WTC11 (cell line): ENCODE data around the gene TTLL9. TPM values are rescaled to one million over a fixed set of nuclear protein-coding genes. Genes with fewer than 3 reads are reported as not detected.

Experiments
- ATAC-seq: fragments of 200-7000 bp; cut with Tn5 transposase; 2 replicates; pipeline ENCODE4 v1.10.0; 2021; ENCODE audit warnings: mild to moderate bottlenecking, moderate library complexity
- CTCF ChIA-PET: fragments of 300-600 bp; sonication (Branson Sonifier 250); formaldehyde crosslinking; loops from one replicate; lab custom pipeline; 2021; ENCODE audit warnings: antibody characterized with exemption; lab: Charles Lee
- POLR2A ChIA-PET: fragments of 350-600 bp; sonication (Branson Sonifier 250); formaldehyde crosslinking; loops from one replicate; lab custom pipeline; 2021; ENCODE audit warnings: antibody characterized with exemption; lab: Charles Lee
- DNase-seq: peaks from one replicate; pipeline ENCODE4 v3.0.0; 2021; ENCODE audit warnings: low spot score
- H3K27ac Mint-ChIP-seq: 2 replicates; pipeline ENCODE4 v1.8.0; 2021; ENCODE audit warnings: mixed read lengths
- H3K27me3 Mint-ChIP-seq: 2 replicates; pipeline ENCODE4 v1.8.0; 2021; ENCODE audit warnings: low read depth, mild to moderate bottlenecking, moderate library complexity, mixed read lengths
- H3K36me3 Mint-ChIP-seq: 2 replicates; pipeline ENCODE4 v1.8.0; 2021; ENCODE audit warnings: mixed read lengths
- H3K4me1 Mint-ChIP-seq: 2 replicates; pipeline ENCODE4 v1.8.0; 2022; ENCODE audit warnings: mixed read lengths
- H3K4me3 Mint-ChIP-seq: 2 replicates; pipeline ENCODE4 v1.8.0; 2021; ENCODE audit warnings: mild to moderate bottlenecking, moderate library complexity, mixed read lengths
- H3K9me3 Mint-ChIP-seq: 2 replicates; pipeline ENCODE4 v1.8.0; 2021; ENCODE audit warnings: mixed read lengths
- EMX1 ChIP-seq: fragments of 250-450 bp; sonication (Bioruptor Pico); IDR thresholded peaks from 2 replicates; pipeline ENCODE4 v1.8.0; 2021; ENCODE audit warnings: mild to moderate bottlenecking
- GRHL2 ChIP-seq: fragments of 250-450 bp; sonication (Bioruptor Pico); IDR thresholded peaks from 2 replicates; pipeline ENCODE4 v1.8.0; 2022; ENCODE audit warnings: mild to moderate bottlenecking, moderate library complexity; ENCODE audit not compliant: insufficient replicate concordance, severe bottlenecking
- GTF2I ChIP-seq: fragments of 250-450 bp; sonication (Bioruptor Pico); conservative IDR thresholded peaks from 2 replicates; pipeline ENCODE4 v1.4.0; 2021; ENCODE audit warnings: mild to moderate bottlenecking
- HMGA2 ChIP-seq: fragments of 250-450 bp; sonication (Bioruptor Pico); IDR thresholded peaks from 2 replicates; pipeline ENCODE4 v1.4.0; 2021; ENCODE audit warnings: mild to moderate bottlenecking, moderate library complexity
- KAT7 ChIP-seq: sonication (generic); formaldehyde crosslinking; IDR thresholded peaks from 2 replicates; pipeline ENCODE4 v1.8.1; 2023; ENCODE audit warnings: missing genetic modification reagents, mild to moderate bottlenecking, borderline replicate concordance
- MXD4 ChIP-seq: fragments of 250-450 bp; sonication (Bioruptor Pico); IDR thresholded peaks from 2 replicates; pipeline ENCODE4 v1.8.0; 2021; ENCODE audit warnings: mild to moderate bottlenecking, moderate library complexity, borderline replicate concordance
- NR1H2 ChIP-seq: sonication (generic); formaldehyde crosslinking; IDR thresholded peaks from 2 replicates; pipeline ENCODE4 v1.9.0; 2021; ENCODE audit warnings: mild to moderate bottlenecking, moderate library complexity, missing genetic modification reagents
- PRRX2 ChIP-seq: fragments of 250-450 bp; sonication (Bioruptor Pico); IDR thresholded peaks from 2 replicates; pipeline ENCODE4 v1.8.0; 2021; ENCODE audit warnings: mild to moderate bottlenecking
- RORB ChIP-seq: fragments of 250-450 bp; sonication (Bioruptor Pico); IDR thresholded peaks from 2 replicates; pipeline ENCODE4 v1.9.0; 2021; ENCODE audit warnings: mild to moderate bottlenecking
- SMAD3 ChIP-seq: sonication (generic); formaldehyde crosslinking; IDR thresholded peaks from 2 replicates; pipeline ENCODE4 v1.8.0; 2022; ENCODE audit warnings: missing genetic modification reagents, mild to moderate bottlenecking, borderline replicate concordance
- SMAD4 ChIP-seq: sonication (generic); formaldehyde crosslinking; IDR thresholded peaks from 2 replicates; pipeline ENCODE4 v1.8.0; 2022; ENCODE audit warnings: mild to moderate bottlenecking, missing genetic modification reagents
- TEAD1 ChIP-seq: sonication (generic); formaldehyde crosslinking; IDR thresholded peaks from 2 replicates; pipeline ENCODE4 v1.8.0; 2022; ENCODE audit warnings: mild to moderate bottlenecking, missing genetic modification reagents
- TEAD4 ChIP-seq: sonication (generic); formaldehyde crosslinking; IDR thresholded peaks from 2 replicates; pipeline ENCODE4 v1.8.0; 2022; ENCODE audit warnings: mild to moderate bottlenecking, missing genetic modification reagents
- TP53 ChIP-seq: sonication (generic); formaldehyde crosslinking; IDR thresholded peaks from 2 replicates; pipeline ENCODE4 v1.8.1; 2023; ENCODE audit warnings: mild to moderate bottlenecking, missing genetic modification reagents
- ZNF121 ChIP-seq: sonication (generic); formaldehyde crosslinking; IDR thresholded peaks from 2 replicates; pipeline ENCODE4 v1.8.0; 2023; ENCODE audit warnings: missing genetic modification reagents
- ZNF138 ChIP-seq: sonication (generic); formaldehyde crosslinking; conservative IDR thresholded peaks from 2 replicates; pipeline ENCODE4 v1.8.1; 2022; ENCODE audit warnings: mild to moderate bottlenecking, moderate library complexity, missing genetic modification reagents
- ZNF219 ChIP-seq: sonication (generic); formaldehyde crosslinking; IDR thresholded peaks from 2 replicates; pipeline ENCODE4 v1.8.0; 2023; ENCODE audit warnings: missing genetic modification reagents, mild to moderate bottlenecking, borderline replicate concordance
- ZNF232 ChIP-seq: sonication (generic); formaldehyde crosslinking; IDR thresholded peaks from 2 replicates; pipeline ENCODE4 v1.8.0; 2022; ENCODE audit warnings: mild to moderate bottlenecking, missing genetic modification reagents
- ZNF396 ChIP-seq: fragments of 250-450 bp; sonication (Bioruptor Pico); IDR thresholded peaks from 2 replicates; pipeline ENCODE4 v1.8.0; 2021; ENCODE audit warnings: mild to moderate bottlenecking, moderate library complexity, borderline replicate concordance
- ZNF423 ChIP-seq: fragments of 250-450 bp; sonication (Bioruptor Pico); IDR thresholded peaks from 2 replicates; pipeline ENCODE4 v2.1.2; 2022; ENCODE audit warnings: mild to moderate bottlenecking, moderate library complexity
- total RNA-seq: library from RNA; stranded (reverse); gene quantifications from 3 replicates; pipeline ENCODE4 v1.2.3, GENCODE V29; 2021
- TF ChIP-seq, protein P1 (sequence below): fragments of 200-600 bp; IDR thresholded peaks from 2 replicates; pipeline ENCODE4 v1.8.0; 2022; ENCODE audit warnings: antibody characterized with exemption
- TF ChIP-seq, protein P2 (sequence below): sonication (generic); formaldehyde crosslinking; IDR thresholded peaks from 2 replicates; pipeline ENCODE4 v1.8.1; 2022; ENCODE audit warnings: low read depth, missing genetic modification reagents, borderline replicate concordance
- TF ChIP-seq, protein P3 (sequence below): sonication (generic); formaldehyde crosslinking; IDR thresholded peaks from 2 replicates; pipeline ENCODE4 v1.8.0; 2023; ENCODE audit warnings: missing genetic modification reagents, mild to moderate bottlenecking, borderline replicate concordance
- TF ChIP-seq, protein P4 (sequence below): fragments of 250-450 bp; sonication (Bioruptor Pico); IDR thresholded peaks from 2 replicates; pipeline ENCODE4 v1.9.0; 2021; ENCODE audit warnings: mild to moderate bottlenecking, borderline replicate concordance
- TF ChIP-seq, protein P5 (sequence below): sonication (generic); formaldehyde crosslinking; IDR thresholded peaks from 2 replicates; pipeline ENCODE4 v1.8.1; 2023; ENCODE audit warnings: mild to moderate bottlenecking, missing genetic modification reagents

Gene TTLL9
- total RNA-seq, 1 experiment from 2014 or later: not detected

DNA sequence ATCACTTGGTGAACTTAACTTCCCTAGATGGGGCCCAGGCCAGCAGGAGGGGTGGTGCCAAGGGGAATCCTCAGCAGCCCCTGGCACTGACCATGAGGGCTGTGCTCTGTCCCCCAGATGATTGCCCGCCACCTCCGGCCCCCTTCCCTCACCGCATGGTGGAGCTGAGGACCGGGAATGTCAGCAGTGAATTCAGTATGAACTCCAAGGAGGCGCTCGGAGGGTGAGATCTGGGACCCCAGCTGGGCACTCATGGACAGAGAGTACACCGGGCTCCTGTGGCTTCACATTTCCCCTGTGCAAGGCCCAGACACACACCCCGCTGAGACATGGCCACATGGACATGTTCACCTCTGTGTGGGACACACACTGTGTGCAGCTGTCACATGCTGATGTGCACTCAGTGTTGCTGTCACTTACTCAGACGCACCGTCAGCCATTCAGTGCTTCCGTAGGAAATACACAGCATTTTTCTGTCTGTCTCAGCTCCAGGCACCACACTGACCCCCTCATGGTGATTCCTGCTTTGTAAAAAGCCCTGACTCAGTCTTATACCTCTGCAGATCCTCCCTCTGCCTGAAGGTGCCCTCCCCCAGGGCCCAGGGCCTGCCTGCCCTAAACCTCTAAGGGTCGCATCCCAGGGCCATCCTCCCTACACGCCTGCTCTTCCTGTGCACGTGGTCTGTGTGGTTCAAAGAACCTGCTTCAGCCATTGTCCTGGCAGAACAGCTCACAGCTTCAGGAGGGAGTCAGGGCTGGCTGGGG lies 46.9 kb upstream of the TTLL9 start (continued):
- TF ChIP-seq, protein P1, sequence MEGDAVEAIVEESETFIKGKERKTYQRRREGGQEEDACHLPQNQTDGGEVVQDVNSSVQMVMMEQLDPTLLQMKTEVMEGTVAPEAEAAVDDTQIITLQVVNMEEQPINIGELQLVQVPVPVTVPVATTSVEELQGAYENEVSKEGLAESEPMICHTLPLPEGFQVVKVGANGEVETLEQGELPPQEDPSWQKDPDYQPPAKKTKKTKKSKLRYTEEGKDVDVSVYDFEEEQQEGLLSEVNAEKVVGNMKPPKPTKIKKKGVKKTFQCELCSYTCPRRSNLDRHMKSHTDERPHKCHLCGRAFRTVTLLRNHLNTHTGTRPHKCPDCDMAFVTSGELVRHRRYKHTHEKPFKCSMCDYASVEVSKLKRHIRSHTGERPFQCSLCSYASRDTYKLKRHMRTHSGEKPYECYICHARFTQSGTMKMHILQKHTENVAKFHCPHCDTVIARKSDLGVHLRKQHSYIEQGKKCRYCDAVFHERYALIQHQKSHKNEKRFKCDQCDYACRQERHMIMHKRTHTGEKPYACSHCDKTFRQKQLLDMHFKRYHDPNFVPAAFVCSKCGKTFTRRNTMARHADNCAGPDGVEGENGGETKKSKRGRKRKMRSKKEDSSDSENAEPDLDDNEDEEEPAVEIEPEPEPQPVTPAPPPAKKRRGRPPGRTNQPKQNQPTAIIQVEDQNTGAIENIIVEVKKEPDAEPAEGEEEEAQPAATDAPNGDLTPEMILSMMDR: no peak
- TF ChIP-seq ZNF121 (no peak), SMAD3 (CRISPR knock-in tag) (no peak), SMAD4 (CRISPR knock-in tag) (no peak), TEAD4 (CRISPR knock-in tag) (no peak), ZNF219 (CRISPR knock-in tag) (no peak), HMGA2 (no peak), NR1H2 (no peak), GRHL2 (CRISPR knock-in tag) (no peak), ZNF396 (CRISPR knock-in tag) (no peak)
- TF ChIP-seq, protein P2, sequence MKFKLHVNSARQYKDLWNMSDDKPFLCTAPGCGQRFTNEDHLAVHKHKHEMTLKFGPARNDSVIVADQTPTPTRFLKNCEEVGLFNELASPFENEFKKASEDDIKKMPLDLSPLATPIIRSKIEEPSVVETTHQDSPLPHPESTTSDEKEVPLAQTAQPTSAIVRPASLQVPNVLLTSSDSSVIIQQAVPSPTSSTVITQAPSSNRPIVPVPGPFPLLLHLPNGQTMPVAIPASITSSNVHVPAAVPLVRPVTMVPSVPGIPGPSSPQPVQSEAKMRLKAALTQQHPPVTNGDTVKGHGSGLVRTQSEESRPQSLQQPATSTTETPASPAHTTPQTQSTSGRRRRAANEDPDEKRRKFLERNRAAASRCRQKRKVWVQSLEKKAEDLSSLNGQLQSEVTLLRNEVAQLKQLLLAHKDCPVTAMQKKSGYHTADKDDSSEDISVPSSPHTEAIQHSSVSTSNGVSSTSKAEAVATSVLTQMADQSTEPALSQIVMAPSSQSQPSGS (CRISPR knock-in tag): no peak
- TF ChIP-seq, protein P3, sequence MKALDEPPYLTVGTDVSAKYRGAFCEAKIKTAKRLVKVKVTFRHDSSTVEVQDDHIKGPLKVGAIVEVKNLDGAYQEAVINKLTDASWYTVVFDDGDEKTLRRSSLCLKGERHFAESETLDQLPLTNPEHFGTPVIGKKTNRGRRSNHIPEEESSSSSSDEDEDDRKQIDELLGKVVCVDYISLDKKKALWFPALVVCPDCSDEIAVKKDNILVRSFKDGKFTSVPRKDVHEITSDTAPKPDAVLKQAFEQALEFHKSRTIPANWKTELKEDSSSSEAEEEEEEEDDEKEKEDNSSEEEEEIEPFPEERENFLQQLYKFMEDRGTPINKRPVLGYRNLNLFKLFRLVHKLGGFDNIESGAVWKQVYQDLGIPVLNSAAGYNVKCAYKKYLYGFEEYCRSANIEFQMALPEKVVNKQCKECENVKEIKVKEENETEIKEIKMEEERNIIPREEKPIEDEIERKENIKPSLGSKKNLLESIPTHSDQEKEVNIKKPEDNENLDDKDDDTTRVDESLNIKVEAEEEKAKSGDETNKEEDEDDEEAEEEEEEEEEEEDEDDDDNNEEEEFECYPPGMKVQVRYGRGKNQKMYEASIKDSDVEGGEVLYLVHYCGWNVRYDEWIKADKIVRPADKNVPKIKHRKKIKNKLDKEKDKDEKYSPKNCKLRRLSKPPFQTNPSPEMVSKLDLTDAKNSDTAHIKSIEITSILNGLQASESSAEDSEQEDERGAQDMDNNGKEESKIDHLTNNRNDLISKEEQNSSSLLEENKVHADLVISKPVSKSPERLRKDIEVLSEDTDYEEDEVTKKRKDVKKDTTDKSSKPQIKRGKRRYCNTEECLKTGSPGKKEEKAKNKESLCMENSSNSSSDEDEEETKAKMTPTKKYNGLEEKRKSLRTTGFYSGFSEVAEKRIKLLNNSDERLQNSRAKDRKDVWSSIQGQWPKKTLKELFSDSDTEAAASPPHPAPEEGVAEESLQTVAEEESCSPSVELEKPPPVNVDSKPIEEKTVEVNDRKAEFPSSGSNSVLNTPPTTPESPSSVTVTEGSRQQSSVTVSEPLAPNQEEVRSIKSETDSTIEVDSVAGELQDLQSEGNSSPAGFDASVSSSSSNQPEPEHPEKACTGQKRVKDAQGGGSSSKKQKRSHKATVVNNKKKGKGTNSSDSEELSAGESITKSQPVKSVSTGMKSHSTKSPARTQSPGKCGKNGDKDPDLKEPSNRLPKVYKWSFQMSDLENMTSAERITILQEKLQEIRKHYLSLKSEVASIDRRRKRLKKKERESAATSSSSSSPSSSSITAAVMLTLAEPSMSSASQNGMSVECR (CRISPR knock-in tag): no peak

DNA sequence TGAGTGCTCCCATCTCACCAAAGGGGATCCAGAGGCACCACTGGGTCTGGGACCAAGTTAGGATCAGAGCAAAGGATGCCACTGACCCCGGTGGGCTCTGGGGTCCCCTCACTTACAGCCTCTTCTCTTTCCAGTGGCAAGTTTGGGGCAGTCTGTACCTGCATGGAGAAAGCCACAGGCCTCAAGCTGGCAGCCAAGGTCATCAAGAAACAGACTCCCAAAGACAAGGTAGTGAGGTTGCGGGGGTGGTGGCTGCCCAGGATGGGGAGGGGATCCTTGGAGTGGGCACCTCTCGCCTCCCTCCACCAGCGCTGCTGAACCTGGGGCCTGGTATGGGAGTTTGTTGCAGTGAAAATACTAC lies 46.3 kb upstream of the TTLL9 start:
- ATAC-seq (no peak), DNase-seq (no peak)
- Mint-ChIP-seq H3K36me3 (no peaks in the 10 kb centered on the region), H3K9me3 (no peaks in the 10 kb centered on the region), H3K4me1 (peaks cover 7% of the 10 kb centered on the region; the same call in 1 of the 2 replicates), H3K27me3 (no peaks in the 10 kb centered on the region), H3K4me3 (no peak overlapping the region), H3K27ac (no peak overlapping the region)
- ChIA-PET CTCF (interaction anchor here (1.2 to 5.1 kb wide), 11 partner anchors 9 to 211 kb away, joined by 3 to 33 read pairs (median 9); partner anchors contain the start of genes FOXS1 and PDRG1), POLR2A (no interaction called here)
- TF ChIP-seq PRRX2 (no peak), TEAD1 (CRISPR knock-in tag) (no peak), ZNF138 (CRISPR knock-in tag) (no peak), RORB (CRISPR knock-in tag) (no peak), ZNF232 (CRISPR knock-in tag) (no peak), GTF2I (CRISPR knock-in tag) (no peak), EMX1 (no peak), KAT7 (CRISPR knock-in tag) (no peak), ZNF423 (no peak), TP53 (CRISPR knock-in tag) (no peak), MXD4 (no peak)
- TF ChIP-seq, protein P4, sequence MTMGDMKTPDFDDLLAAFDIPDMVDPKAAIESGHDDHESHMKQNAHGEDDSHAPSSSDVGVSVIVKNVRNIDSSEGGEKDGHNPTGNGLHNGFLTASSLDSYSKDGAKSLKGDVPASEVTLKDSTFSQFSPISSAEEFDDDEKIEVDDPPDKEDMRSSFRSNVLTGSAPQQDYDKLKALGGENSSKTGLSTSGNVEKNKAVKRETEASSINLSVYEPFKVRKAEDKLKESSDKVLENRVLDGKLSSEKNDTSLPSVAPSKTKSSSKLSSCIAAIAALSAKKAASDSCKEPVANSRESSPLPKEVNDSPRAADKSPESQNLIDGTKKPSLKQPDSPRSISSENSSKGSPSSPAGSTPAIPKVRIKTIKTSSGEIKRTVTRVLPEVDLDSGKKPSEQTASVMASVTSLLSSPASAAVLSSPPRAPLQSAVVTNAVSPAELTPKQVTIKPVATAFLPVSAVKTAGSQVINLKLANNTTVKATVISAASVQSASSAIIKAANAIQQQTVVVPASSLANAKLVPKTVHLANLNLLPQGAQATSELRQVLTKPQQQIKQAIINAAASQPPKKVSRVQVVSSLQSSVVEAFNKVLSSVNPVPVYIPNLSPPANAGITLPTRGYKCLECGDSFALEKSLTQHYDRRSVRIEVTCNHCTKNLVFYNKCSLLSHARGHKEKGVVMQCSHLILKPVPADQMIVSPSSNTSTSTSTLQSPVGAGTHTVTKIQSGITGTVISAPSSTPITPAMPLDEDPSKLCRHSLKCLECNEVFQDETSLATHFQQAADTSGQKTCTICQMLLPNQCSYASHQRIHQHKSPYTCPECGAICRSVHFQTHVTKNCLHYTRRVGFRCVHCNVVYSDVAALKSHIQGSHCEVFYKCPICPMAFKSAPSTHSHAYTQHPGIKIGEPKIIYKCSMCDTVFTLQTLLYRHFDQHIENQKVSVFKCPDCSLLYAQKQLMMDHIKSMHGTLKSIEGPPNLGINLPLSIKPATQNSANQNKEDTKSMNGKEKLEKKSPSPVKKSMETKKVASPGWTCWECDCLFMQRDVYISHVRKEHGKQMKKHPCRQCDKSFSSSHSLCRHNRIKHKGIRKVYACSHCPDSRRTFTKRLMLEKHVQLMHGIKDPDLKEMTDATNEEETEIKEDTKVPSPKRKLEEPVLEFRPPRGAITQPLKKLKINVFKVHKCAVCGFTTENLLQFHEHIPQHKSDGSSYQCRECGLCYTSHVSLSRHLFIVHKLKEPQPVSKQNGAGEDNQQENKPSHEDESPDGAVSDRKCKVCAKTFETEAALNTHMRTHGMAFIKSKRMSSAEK (CRISPR knock-in tag): no peak
- TF ChIP-seq, protein P5, sequence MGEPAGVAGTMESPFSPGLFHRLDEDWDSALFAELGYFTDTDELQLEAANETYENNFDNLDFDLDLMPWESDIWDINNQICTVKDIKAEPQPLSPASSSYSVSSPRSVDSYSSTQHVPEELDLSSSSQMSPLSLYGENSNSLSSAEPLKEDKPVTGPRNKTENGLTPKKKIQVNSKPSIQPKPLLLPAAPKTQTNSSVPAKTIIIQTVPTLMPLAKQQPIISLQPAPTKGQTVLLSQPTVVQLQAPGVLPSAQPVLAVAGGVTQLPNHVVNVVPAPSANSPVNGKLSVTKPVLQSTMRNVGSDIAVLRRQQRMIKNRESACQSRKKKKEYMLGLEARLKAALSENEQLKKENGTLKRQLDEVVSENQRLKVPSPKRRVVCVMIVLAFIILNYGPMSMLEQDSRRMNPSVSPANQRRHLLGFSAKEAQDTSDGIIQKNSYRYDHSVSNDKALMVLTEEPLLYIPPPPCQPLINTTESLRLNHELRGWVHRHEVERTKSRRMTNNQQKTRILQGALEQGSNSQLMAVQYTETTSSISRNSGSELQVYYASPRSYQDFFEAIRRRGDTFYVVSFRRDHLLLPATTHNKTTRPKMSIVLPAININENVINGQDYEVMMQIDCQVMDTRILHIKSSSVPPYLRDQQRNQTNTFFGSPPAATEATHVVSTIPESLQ (CRISPR knock-in tag): no peak
